IMR-90 (cell line): Measurements from ENCODE around the gene THRB. TPM values are rescaled to one million over a fixed set of nuclear protein-coding genes. Genes with fewer than 3 reads are reported as not detected.

Source experiments
- ATAC-seq: fragments of 200-7000 bp; cut with Tn5 transposase; 2 replicates; pipeline ENCODE4 v1.9.1; 2020; ENCODE audit warnings: low read depth, mild to moderate bottlenecking, moderate library complexity
- BruUV-seq: library from RNA; stranded (reverse); fragments of 400-500 nt; replicated peaks from 2 replicates; lab custom pipeline; 2021; lab: Mats Ljungman, UMichigan
- CTCF ChIA-PET: fragments of 300-600 bp; formaldehyde crosslinking; extraction: SDS; loops from one replicate; lab custom pipeline; 2021; ENCODE audit warnings: antibody characterized with exemption; lab: Yijun Ruan, JAX
- POLR2A ChIA-PET: fragments of 300-600 bp; sonication (Branson Sonifier 250); formaldehyde crosslinking; loops from one replicate; lab custom pipeline; 2022; ENCODE audit warnings: antibody characterized with exemption; ENCODE audit not compliant: unreplicated experiment; lab: Charles Lee
- DNase-seq: peaks from one replicate; pipeline ENCODE4 v3.0.0; 2013
- H2AFZ ChIP-seq: replicated peaks from 2 replicates; pipeline ENCODE3; 2013; ENCODE audit warnings: low read length, mild to moderate bottlenecking; ENCODE audit not compliant: poor library complexity
- H2AK5ac ChIP-seq: 2 replicates; pipeline ENCODE4 v1.6.1; 2013; ENCODE audit warnings: low read depth, low read length, inconsistent platforms
- H2AK9ac ChIP-seq: replicated peaks from 2 replicates; pipeline ENCODE3; 2013; ENCODE audit warnings: mild to moderate bottlenecking, low read depth, low read length, moderate library complexity; ENCODE audit not compliant: poor library complexity
- H2BK120ac ChIP-seq: 2 replicates; pipeline ENCODE4 v1.6.1; 2013; ENCODE audit warnings: low read depth, low read length, inconsistent platforms
- H2BK15ac ChIP-seq: 3 replicates; pipeline ENCODE4 v1.6.1; 2013; ENCODE audit warnings: low read depth, low read length, inconsistent platforms
- H2BK20ac ChIP-seq: 2 replicates; pipeline ENCODE4 v1.6.1; 2013; ENCODE audit warnings: low read depth, mild to moderate bottlenecking, inconsistent platforms, low read length, moderate library complexity
- H2BK5ac ChIP-seq: 2 replicates; pipeline ENCODE4 v1.6.1; 2013; ENCODE audit warnings: mild to moderate bottlenecking, low read depth, low read length, inconsistent platforms; ENCODE audit not compliant: poor library complexity, severe bottlenecking
- H3K14ac ChIP-seq: replicated peaks from 2 replicates; pipeline ENCODE4 v1.6.1; 2013; ENCODE audit warnings: low read depth, low read length, inconsistent platforms
- H3K18ac ChIP-seq: 2 replicates; pipeline ENCODE4 v1.6.1; 2013; ENCODE audit warnings: low read depth, low read length, control low read depth
- H3K23ac ChIP-seq: 2 replicates; pipeline ENCODE4 v1.6.1; 2013; ENCODE audit warnings: low read depth, low read length, inconsistent platforms
- H3K27ac ChIP-seq: 2 replicates; pipeline ENCODE4 v1.5.1; 2013; ENCODE audit warnings: mild to moderate bottlenecking, control low read depth, low read length; ENCODE audit not compliant: insufficient read depth
- H3K27me3 ChIP-seq: 2 replicates; pipeline ENCODE4 v1.6.1; 2013; ENCODE audit warnings: low read length; ENCODE audit not compliant: control insufficient read depth, insufficient read depth
- H3K36me3 ChIP-seq: 2 replicates; pipeline ENCODE4 v1.6.1; 2013; ENCODE audit warnings: low read length, mixed read lengths; ENCODE audit not compliant: control insufficient read depth, insufficient read depth
- H3K4ac ChIP-seq: 2 replicates; pipeline ENCODE4 v1.6.1; 2013; ENCODE audit warnings: low read depth, low read length, inconsistent platforms
- H3K4me1 ChIP-seq: 2 replicates; pipeline ENCODE4 v1.6.1; 2013; ENCODE audit warnings: low read length, mixed read lengths; ENCODE audit not compliant: control insufficient read depth, insufficient read depth
- H3K4me2 ChIP-seq: 2 replicates; pipeline ENCODE4 v1.6.1; 2013; ENCODE audit warnings: low read depth, mild to moderate bottlenecking, control low read depth, low read length, moderate library complexity
- H3K4me3 ChIP-seq: 2 replicates; pipeline ENCODE4 v1.5.1; 2013; ENCODE audit warnings: low read depth, mild to moderate bottlenecking, control low read depth, low read length, moderate library complexity; ENCODE audit not compliant: insufficient read depth
- H3K56ac ChIP-seq: 2 replicates; pipeline ENCODE4 v1.6.1; 2013; ENCODE audit warnings: low read length, inconsistent platforms; ENCODE audit not compliant: insufficient read depth; ENCODE audit errors: extremely low read depth
- H3K79me1 ChIP-seq, 2 experiments: 2 replicates each; pipeline ENCODE4 v1.6.1; 2013; ENCODE audit warnings: low read length in 2 of 2, inconsistent platforms in 1 of 2, low read depth in 1 of 2
- H3K9ac ChIP-seq: 2 replicates; pipeline ENCODE4 v1.6.1; 2013; ENCODE audit warnings: low read depth, low read length, control low read depth
- H3K9me1 ChIP-seq: 2 replicates; pipeline ENCODE4 v1.6.1; 2013; ENCODE audit warnings: low read length, inconsistent platforms; ENCODE audit not compliant: insufficient read depth
- H3K9me3 ChIP-seq: 2 replicates; pipeline ENCODE4 v1.6.1; 2013; ENCODE audit warnings: low read length; ENCODE audit not compliant: control insufficient read depth, insufficient read depth
- H4K20me1 ChIP-seq: 2 replicates; pipeline ENCODE4 v1.6.1; 2013; ENCODE audit warnings: low read length, inconsistent platforms; ENCODE audit not compliant: insufficient read depth
- H4K5ac ChIP-seq: 2 replicates; pipeline ENCODE4 v1.6.1; 2013; ENCODE audit warnings: mild to moderate bottlenecking, low read depth, low read length, control low read depth
- H4K8ac ChIP-seq, 2 experiments: 2 replicates each; pipeline ENCODE4 v1.6.1; 2013; ENCODE audit warnings: low read depth in 2 of 2, low read length in 2 of 2, control low read depth in 1 of 2, inconsistent platforms in 1 of 2
- H4K91ac ChIP-seq: 2 replicates; pipeline ENCODE4 v1.6.1; 2013; ENCODE audit warnings: low read depth, low read length, inconsistent platforms; ENCODE audit not compliant: insufficient read depth
- BHLHE40 ChIP-seq: fragments of 150-350 bp; IDR thresholded peaks from 2 replicates; pipeline ENCODE4 v1.6.1; 2016; ENCODE audit warnings: mild to moderate bottlenecking, low read depth, low read length
- CEBPB ChIP-seq: IDR thresholded peaks from 2 replicates; pipeline ENCODE4 v1.6.1; 2012; ENCODE audit warnings: low read depth, low read length, improper control_type of control experiment
- CTCF ChIP-seq: conservative IDR thresholded peaks from 2 replicates; pipeline ENCODE4 v1.5.1; 2012; ENCODE audit warnings: mild to moderate bottlenecking, low read depth, low read length, improper control_type of control experiment
- FOS ChIP-seq: fragments of 150-350 bp; IDR thresholded peaks from 2 replicates; pipeline ENCODE4 v1.6.1; 2016; ENCODE audit warnings: low read depth, low read length
- MAZ ChIP-seq: IDR thresholded peaks from 2 replicates; pipeline ENCODE4 v1.6.1; 2012; ENCODE audit warnings: low read depth, mild to moderate bottlenecking, low read length, improper control_type of control experiment, moderate library complexity, borderline replicate concordance
- MXI1 ChIP-seq: IDR thresholded peaks from 2 replicates; pipeline ENCODE4 v1.6.1; 2012; ENCODE audit warnings: low read depth, mild to moderate bottlenecking, low read length, moderate library complexity, borderline replicate concordance
- RFX5 ChIP-seq: IDR thresholded peaks from 2 replicates; pipeline ENCODE4 v1.8.0; 2012; ENCODE audit warnings: low read depth, mild to moderate bottlenecking, low read length, moderate library complexity
- SMC3 ChIP-seq: fragments of 150-350 bp; IDR thresholded peaks from 2 replicates; pipeline ENCODE4 v1.6.1; 2016; ENCODE audit warnings: low read depth, mild to moderate bottlenecking, antibody characterized with exemption, low read length, moderate library complexity
- WGBS, 2 experiments: methylation state at CpG; one replicate each; pipeline versions ENCODE4 v1.1.5 to v1.1.7; 2013; ENCODE audit warnings: missing lambda C conversion rate in 2 of 2; ENCODE audit not compliant: insufficient read length in 1 of 2; ENCODE audit errors: extremely low coverage in 2 of 2; 5-methylcytosine and 5-hydroxymethylcytosine counted together
- dilution Hi-C: fragments of 300-500 bp; cut with HindIII; formaldehyde crosslinking; loops from one replicate; pipeline ENCODE4 v1.14.3; 2018; ENCODE audit warnings: low sequenced_read_pairs; ENCODE audit not compliant: unreplicated experiment
- in situ Hi-C: fragments of 300-500 bp; cut with MboI; formaldehyde crosslinking; loops from 3 replicates; pipeline ENCODE4 v1.14.3; 2019; ENCODE audit warnings: low sequenced_read_pairs, inconsistent platforms, mixed read lengths
- intact Hi-C: fragments of 100-400 bp; cut with micrococcal nuclease; formaldehyde crosslinking; loops from 2 replicates; pipeline ENCODE4 v1.10.0; 2022
- polyA plus RNA-seq, 3 experiments: library from polyadenylated mRNA; depleted of rRNA; stranded (reverse); fragments of >200 nt; gene quantifications; 2 replicates each; pipeline ENCODE4 v1.2.3, GENCODE V29; 2012; ENCODE audit warnings: low replicate concordance in 1 of 3
- total RNA-seq: library from RNA; depleted of rRNA; stranded (reverse); fragments of >200 nt; gene quantifications from 2 replicates; pipeline ENCODE4 v1.2.3, GENCODE V29; 2012
- TF ChIP-seq, protein P1 (sequence below): fragments of 150-350 bp; IDR thresholded peaks from 2 replicates; pipeline ENCODE4 v1.6.1; 2017; ENCODE audit warnings: mild to moderate bottlenecking, antibody characterized with exemption, low read length, low read depth

Gene THRB
- total and polyA plus RNA-seq, 2 of the 4 experiments (the other 2 are of a cell fraction) = under 0.01 TPM; not detected in 1

DNA sequence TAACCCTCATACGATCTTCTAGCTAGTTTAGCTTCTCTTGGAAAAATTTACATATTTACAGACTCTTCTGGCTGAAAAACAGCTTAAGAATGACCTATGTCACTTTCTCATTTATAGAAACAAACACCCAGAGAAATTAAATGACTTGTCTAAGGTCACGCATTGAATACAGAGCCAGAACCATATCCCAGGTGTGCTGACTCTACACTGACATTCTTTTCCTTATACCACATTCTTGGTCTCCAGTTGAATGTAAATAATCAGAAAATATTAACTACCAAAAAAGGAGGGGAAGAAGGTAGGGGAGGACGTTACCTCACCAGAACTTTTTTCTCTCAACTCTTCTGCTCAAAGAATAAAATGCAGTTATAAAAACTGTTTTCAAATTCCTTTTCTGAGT lies 95.0 kb downstream of the THRB start:
- H4K8ac ChIP-seq = no peak overlapping the region
- no peaks in the 10 kb centered on the region for H3K9me1 ChIP-seq
- intact Hi-C loops = loop anchor here (1.0 kb wide), 1 partner anchor 24 kb away; no protein-coding TSS in a partner anchor
- H3K36me3 ChIP-seq = no peaks in the 10 kb centered on the region
- ChIA-PET POLR2A (no interaction called here), CTCF (interaction anchor here (0.6 kb wide), 1 partner anchor 19 kb away, joined by 6 read pairs; no protein-coding TSS in a partner anchor)
- H3K9me3 ChIP-seq = no peaks in the 10 kb centered on the region
- H3K4me2 ChIP-seq = no peak overlapping the region
- BruUV-seq = no TSS peak
- no peaks in the 10 kb centered on the region for H4K20me1 ChIP-seq
- no peak overlapping the region for H3K56ac ChIP-seq
- no peak overlapping the region for H3K14ac ChIP-seq
- H4K91ac ChIP-seq = no peak overlapping the region
- H3K27ac ChIP-seq = no peak overlapping the region
- no peak overlapping the region for H2BK20ac ChIP-seq
- H3K79me1 ChIP-seq = no peaks in the 10 kb centered on the region
- no peak overlapping the region for H2AK9ac ChIP-seq
- H3K27me3 ChIP-seq = no peaks in the 10 kb centered on the region
- no peak overlapping the region for H2BK15ac ChIP-seq
- H2AFZ ChIP-seq = no peak overlapping the region
- DNase-seq (no peak), ATAC-seq (no peak)
- no peak overlapping the region for H2AK5ac ChIP-seq
- H3K18ac ChIP-seq = no peak overlapping the region
- in situ Hi-C loops = no loop called here
- no peak overlapping the region for H3K9ac ChIP-seq
- no peak overlapping the region for H3K4me3 ChIP-seq
- no peak overlapping the region for H4K5ac ChIP-seq
- H2BK5ac ChIP-seq = no peak overlapping the region
- H3K4me1 ChIP-seq = no peaks in the 10 kb centered on the region
- H3K4ac ChIP-seq = no peak overlapping the region
- H3K23ac ChIP-seq = no peak overlapping the region
- dilution Hi-C loops = no loop called here
- no CpG with 5 or more reads among the region's 3 CpGs for WGBS, 2 experiments
- no peak overlapping the region for H2BK120ac ChIP-seq
- TF ChIP-seq MAZ (no peak), RFX5 (no peak), SMC3 (no peak), FOS (no peak), MXI1 (no peak), BHLHE40 (no peak), CEBPB (no peak), CTCF (no peak)
- TF ChIP-seq, protein P1, sequence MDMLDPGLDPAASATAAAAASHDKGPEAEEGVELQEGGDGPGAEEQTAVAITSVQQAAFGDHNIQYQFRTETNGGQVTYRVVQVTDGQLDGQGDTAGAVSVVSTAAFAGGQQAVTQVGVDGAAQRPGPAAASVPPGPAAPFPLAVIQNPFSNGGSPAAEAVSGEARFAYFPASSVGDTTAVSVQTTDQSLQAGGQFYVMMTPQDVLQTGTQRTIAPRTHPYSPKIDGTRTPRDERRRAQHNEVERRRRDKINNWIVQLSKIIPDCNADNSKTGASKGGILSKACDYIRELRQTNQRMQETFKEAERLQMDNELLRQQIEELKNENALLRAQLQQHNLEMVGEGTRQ = no peak
